Memory B cell (primary cell): Measurements from ENCODE around the gene ZBTB2.

Source experiments
- ATAC-seq: fragments of 150-1000 bp; cut with Tn5 transposase; 2 replicates; pipeline ENCODE4 v1.10.0; 2021; ENCODE audit warnings: low read depth, mild to moderate bottlenecking, moderate library complexity
- DNase-seq, 2 donors: peaks; one replicate each; pipeline ENCODE4 v3.0.0; 2022; ENCODE audit warnings: low spot score in 2 of 2
- H3K27ac Mint-ChIP-seq: one replicate; pipeline ENCODE4 v1.8.0; 2022; ENCODE audit warnings: mild to moderate bottlenecking, moderate library complexity, mixed read lengths
- H3K27me3 Mint-ChIP-seq: one replicate; pipeline ENCODE4 v1.8.0; 2022; ENCODE audit warnings: mixed read lengths
- H3K36me3 Mint-ChIP-seq: one replicate; pipeline ENCODE4 v1.8.0; 2022; ENCODE audit warnings: mild to moderate bottlenecking, mixed read lengths
- H3K4me1 Mint-ChIP-seq: one replicate; pipeline ENCODE4 v1.8.0; 2022; ENCODE audit warnings: mixed read lengths
- H3K4me3 Mint-ChIP-seq: one replicate; pipeline ENCODE4 v1.8.0; 2022; ENCODE audit warnings: mild to moderate bottlenecking, moderate library complexity, mixed read lengths
- H3K9me3 Mint-ChIP-seq: one replicate; pipeline ENCODE4 v1.8.0; 2022; ENCODE audit warnings: mixed read lengths

Gene ZBTB2, protein sequence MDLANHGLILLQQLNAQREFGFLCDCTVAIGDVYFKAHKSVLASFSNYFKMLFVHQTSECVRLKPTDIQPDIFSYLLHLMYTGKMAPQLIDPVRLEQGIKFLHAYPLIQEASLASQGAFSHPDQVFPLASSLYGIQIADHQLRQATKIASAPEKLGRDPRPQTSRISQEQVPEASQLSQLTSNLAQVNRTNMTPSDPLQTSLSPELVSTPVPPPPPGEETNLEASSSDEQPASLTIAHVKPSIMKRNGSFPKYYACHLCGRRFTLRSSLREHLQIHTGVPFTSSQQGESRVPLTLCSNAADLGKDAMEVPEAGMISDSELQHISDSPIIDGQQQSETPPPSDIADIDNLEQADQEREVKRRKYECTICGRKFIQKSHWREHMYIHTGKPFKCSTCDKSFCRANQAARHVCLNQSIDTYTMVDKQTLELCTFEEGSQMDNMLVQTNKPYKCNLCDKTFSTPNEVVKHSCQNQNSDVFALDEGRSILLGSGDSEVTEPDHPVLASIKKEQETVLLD

DNA sequence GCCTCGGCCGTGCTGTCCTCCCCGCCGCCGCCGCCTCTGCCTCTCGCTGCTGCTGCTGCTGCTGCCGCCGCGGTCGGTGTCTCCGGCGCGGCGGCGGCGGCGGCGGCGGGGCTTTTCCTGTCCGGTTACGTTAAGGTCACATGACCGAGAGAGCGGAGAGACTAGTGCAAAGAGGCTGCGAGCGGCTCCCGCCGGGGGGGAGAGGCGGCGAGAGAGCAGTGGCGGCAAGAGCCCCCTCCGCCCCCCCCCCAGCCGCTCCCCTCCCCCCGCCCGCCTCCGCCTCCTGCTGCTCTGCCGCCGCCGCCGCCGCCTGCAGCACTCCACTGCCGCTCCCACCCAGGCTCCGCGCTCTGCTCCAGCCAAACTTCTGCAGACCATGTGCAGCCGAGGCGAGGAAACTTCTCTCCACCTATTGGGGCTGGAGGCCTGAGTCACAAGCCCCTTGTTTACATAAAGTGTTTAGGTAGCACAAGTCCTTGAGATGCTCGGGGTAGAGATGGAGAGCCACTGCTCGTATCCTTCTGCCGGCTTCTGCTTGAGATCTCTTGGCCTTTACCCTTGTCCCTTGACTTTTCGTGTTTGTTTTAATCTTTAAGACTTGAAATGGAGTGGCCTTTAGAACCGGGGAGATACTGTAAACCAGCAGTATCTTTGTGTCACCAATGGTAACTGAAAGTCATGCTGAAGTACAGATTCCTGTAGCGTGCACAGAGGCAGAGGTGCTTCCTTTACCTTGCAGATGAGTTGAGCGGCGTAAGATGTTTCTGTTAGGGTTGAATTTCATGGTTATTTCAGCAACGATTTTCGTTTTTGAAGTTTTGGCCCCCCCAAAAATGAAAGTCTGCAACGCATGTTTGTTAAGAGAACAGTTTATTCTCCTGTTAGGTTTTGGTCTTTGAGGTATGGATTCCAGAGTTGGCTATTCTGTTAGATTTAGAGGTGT, at the start of gene ZBTB2:
TSS of gene ZBTB2 (minus strand) at position 89 of the 943 bp plus-strand sequence. CDS start 17,922 bp downstream, outside the sequence.
- H3K9me3 Mint-ChIP-seq: no peaks in the 10 kb centered on the region
- DNase-seq (peak; percentile 48 to 71), ATAC-seq (peak; percentile 7)
- peak within 1 kb of the TSS; percentile 100 for H3K4me3 Mint-ChIP-seq
- H3K36me3 Mint-ChIP-seq: peaks cover 4% of the 10 kb centered on the region
- no peaks in the 10 kb centered on the region for H3K27me3 Mint-ChIP-seq
- peaks cover 36% of the 10 kb centered on the region for H3K4me1 Mint-ChIP-seq
- H3K27ac Mint-ChIP-seq: peak within 1 kb of the TSS; percentile 98

DNA sequence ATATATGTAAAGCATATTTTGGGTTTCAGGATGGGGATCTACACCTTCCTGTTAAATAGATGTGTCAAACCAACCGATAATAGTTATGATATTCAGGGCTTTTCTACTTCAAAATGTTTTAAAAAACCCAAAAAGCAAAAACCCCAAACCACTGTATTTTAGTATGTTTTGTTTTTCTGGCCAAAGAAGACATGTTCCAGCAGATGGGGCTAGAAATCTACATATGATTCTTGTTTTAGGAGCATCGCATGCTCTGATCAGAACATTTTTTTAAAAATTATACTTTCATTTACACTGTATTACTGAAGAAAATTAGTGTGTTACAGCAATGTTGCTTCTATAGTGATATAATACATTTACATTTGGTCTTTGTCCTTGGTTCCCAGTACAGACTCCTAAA, 49.6 kb upstream of the ZBTB2 start:
- Mint-ChIP-seq H3K4me3 (no peak overlapping the region), H3K27me3 (no peaks in the 10 kb centered on the region), H3K9me3 (no peaks in the 10 kb centered on the region), H3K4me1 (peaks cover 9% of the 10 kb centered on the region), H3K36me3 (peaks cover 9% of the 10 kb centered on the region), H3K27ac (no peak overlapping the region)
- DNase-seq: no peak
- no peak for ATAC-seq

DNA sequence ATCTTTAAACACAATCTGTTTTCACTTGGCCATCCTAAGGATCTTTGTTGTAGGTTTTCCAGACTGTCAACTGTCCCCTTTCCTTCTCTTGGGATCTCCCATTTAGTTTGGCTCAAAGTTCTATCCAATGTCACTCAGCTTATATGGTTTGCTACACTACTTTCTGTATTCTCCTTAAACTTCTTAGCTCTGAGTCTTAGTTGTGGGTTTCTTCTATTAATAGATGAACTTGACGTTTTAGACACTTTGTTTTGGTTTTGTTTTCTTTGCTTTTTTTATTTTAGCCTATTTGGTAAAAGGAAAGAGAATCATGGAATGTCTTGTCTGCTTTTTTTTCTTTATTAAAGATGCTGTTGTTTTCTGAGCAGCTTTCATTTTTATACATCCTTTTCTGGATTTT, 49.1 kb upstream of the ZBTB2 start:
- Mint-ChIP-seq H3K36me3 (peaks cover 9% of the 10 kb centered on the region), H3K9me3 (no peaks in the 10 kb centered on the region), H3K27ac (no peak overlapping the region), H3K4me1 (peaks cover 9% of the 10 kb centered on the region), H3K27me3 (no peaks in the 10 kb centered on the region), H3K4me3 (no peak overlapping the region)
- ATAC-seq (no peak), DNase-seq (no peak)

DNA sequence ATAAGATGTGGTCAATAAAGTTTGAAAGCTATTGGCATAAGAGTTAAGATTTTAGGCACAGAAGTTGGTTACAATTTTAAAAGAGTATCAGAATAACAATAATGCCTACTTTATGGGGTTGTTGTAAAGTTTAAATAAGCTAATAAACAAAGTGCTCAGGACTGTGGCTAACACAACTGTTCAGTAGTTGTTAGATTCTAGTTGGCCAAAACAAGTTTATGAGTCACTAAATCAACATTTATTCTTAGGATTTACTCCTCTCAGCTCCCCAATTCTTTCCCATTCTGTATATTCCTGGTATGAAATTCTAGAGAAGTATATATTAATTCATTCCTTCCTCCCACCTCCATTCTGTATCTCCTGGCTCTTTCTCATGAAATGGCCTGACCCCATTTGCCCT, 46.0 kb upstream of the ZBTB2 start:
- peaks cover 12% of the 10 kb centered on the region for H3K36me3 Mint-ChIP-seq
- peaks cover 9% of the 10 kb centered on the region for H3K4me1 Mint-ChIP-seq
- H3K4me3 Mint-ChIP-seq: no peak overlapping the region
- H3K9me3 Mint-ChIP-seq: no peaks in the 10 kb centered on the region
- H3K27me3 Mint-ChIP-seq: no peaks in the 10 kb centered on the region
- H3K27ac Mint-ChIP-seq: no peak overlapping the region
- ATAC-seq: no peak
- no peak for DNase-seq

DNA sequence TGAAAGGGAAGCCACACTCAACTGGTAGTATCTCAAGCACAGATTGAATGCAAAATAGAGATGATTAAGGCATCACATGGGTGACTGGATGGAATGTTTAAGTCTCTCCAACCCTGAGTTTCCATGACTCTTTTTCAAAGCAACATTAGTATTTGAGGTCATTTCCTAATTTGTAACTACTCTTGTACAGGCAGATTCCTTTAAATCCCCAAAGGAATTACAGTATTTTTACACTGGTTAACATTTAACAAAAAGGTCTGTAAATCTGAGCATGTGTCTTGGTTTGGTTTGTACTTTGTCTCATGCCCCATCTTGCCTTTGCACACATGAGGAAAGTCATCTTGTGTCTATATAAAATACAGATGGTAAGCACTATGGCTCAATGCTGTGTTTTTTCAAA, 45.4 kb upstream of the ZBTB2 start:
- ATAC-seq (no peak), DNase-seq (no peak)
- no peaks in the 10 kb centered on the region for H3K9me3 Mint-ChIP-seq
- H3K27ac Mint-ChIP-seq: no peak overlapping the region
- H3K4me3 Mint-ChIP-seq: no peak overlapping the region
- H3K4me1 Mint-ChIP-seq: peaks cover 8% of the 10 kb centered on the region
- peaks cover 12% of the 10 kb centered on the region for H3K36me3 Mint-ChIP-seq
- no peaks in the 10 kb centered on the region for H3K27me3 Mint-ChIP-seq

DNA sequence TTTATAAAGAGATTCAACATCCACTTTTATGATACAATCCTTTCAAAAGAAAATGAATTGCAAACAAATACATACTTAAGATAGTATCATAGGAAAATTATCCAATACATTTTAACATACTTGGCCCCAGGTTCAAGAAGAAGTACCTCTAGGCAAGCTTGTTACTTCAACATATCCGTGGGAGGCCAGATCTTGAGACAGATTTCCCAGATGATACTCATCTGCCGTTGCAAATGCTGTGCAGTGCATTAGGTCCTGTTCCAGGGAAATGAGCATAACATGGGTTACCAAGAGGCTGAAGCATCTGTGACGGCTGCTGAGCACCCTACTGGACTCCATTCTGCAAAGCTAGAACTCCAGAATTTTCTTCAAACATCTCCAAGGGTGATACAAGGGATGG, 44.9 kb upstream of the ZBTB2 start:
- DNase-seq (no peak), ATAC-seq (no peak)
- Mint-ChIP-seq H3K4me3 (no peak overlapping the region), H3K9me3 (no peaks in the 10 kb centered on the region), H3K36me3 (peaks cover 11% of the 10 kb centered on the region), H3K27ac (peak overlapping the region; percentile 38), H3K4me1 (peaks cover 7% of the 10 kb centered on the region), H3K27me3 (no peaks in the 10 kb centered on the region)

DNA sequence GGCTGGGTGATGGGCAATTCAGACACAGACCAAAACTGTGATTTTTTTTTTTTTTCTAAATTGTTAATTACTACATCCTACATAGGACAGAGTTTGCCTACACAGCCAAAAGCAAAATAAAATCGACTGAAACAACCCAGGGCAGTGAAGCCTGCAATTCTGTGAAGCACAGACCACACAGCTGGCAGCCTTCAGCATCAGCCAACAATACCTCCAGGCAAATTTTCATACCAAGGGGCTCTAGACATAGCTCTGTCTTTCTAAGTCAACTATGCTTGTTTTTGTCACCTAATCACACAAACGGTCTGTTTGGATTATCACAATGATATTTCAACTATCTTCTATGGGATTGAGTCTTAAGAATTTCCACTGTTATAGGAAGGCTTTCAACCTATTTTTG, 43.0 kb upstream of the ZBTB2 start:
- H3K4me1 Mint-ChIP-seq: peaks cover 4% of the 10 kb centered on the region
- H3K27ac Mint-ChIP-seq: no peak overlapping the region
- no peak overlapping the region for H3K4me3 Mint-ChIP-seq
- H3K27me3 Mint-ChIP-seq: no peaks in the 10 kb centered on the region
- H3K36me3 Mint-ChIP-seq: peaks cover 21% of the 10 kb centered on the region
- DNase-seq (no peak), ATAC-seq (no peak)
- H3K9me3 Mint-ChIP-seq: no peaks in the 10 kb centered on the region

DNA sequence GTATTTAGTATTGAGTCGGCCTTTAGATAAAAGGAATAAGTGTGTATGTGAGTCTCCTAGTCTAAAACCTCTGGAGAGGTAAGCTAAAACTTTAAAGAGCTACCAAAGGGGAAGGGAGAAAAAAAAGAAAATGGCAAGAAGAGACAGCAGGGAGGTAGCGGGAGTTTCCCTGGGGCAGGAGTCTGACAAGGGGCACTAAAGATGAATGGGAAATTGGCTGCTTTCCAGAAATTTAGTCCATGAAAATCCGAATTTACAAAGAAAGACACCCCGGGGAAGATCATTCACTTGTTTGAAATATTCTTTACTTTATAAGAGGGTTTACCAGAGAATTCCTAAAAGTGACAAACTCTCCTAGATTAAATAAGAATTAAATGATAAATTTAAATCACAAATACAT, 41.3 kb upstream of the ZBTB2 start:
- Mint-ChIP-seq H3K4me3 (no peak overlapping the region), H3K4me1 (no peaks in the 10 kb centered on the region), H3K27me3 (no peaks in the 10 kb centered on the region), H3K27ac (no peak overlapping the region), H3K9me3 (no peaks in the 10 kb centered on the region), H3K36me3 (peaks cover 25% of the 10 kb centered on the region)
- no peak for ATAC-seq
- DNase-seq: no peak

DNA sequence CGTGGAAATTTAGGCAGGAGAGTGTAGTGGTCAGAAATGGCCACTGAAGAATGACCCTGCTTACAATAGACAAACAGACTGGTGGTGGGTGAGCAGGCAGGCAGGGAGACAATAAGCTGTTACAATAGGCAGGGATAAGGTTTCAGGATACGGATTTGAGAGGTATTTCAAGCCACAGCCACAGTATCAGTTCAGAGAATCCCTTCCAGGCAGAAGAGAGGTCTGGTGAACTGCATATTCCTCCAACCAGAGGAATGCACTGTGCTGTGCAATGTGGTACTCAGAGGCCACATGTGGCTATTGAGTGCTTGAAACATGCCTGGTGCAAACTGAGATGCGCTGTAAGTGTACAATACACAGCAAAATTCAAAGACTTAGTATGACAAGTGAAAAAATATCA, 40.0 kb upstream of the ZBTB2 start:
- Mint-ChIP-seq H3K27ac (no peak overlapping the region), H3K27me3 (no peaks in the 10 kb centered on the region), H3K36me3 (peaks cover 26% of the 10 kb centered on the region), H3K4me3 (no peak overlapping the region), H3K4me1 (no peaks in the 10 kb centered on the region), H3K9me3 (no peaks in the 10 kb centered on the region)
- DNase-seq (no peak), ATAC-seq (no peak)

DNA sequence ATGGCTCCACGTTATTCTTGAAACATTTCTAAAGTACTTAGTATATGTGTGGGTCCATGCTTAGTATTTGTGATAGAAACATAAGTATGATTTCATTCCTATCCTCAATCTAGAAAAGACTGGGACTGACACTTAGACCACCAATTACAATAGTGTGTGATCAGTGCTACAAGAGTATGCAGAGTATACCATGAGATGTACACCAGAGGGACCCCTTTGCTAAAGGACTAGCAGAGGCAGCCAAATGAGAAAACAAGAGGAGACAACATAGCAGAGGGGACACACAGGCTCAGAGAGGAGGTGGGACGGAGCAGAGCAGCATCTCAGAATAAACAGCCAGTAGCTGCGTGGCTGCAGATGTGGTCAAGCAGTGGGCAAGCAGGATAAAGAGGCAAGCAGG, 39.5 kb upstream of the ZBTB2 start:
- no peak for ATAC-seq
- Mint-ChIP-seq H3K4me1 (no peaks in the 10 kb centered on the region), H3K9me3 (no peaks in the 10 kb centered on the region), H3K36me3 (peaks cover 24% of the 10 kb centered on the region), H3K27ac (no peak overlapping the region), H3K4me3 (no peak overlapping the region), H3K27me3 (no peaks in the 10 kb centered on the region)
- no peak for DNase-seq

DNA sequence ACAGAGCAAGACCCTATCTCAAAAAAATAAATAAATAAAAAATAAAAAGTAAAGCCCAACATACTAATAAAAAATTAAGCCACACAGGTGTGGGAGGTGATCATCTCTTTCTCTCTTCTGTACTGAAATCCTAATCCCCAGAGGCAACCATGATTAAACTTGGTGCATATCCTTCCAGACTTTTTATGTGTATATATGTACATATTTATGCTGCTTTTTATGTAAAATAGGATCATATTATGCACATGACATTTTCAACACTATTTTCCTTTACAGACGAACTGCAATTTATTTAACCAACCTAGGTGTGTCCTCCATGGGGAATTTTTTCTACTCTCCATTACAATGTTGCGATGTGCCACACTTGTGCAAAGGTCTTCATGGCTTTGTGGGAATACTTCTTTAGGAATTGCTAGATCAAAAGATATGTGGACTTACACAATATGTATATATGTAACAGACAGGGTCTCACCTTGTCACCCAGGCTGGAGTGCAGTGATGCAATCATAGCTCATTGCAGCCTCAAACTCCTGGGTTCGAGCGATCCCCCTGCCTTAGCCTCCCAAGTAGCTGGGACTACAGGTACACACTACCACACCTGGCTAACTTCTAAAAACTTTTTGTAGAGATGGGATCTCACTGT, 36.9 kb upstream of the ZBTB2 start:
- Mint-ChIP-seq H3K4me3 (no peak overlapping the region), H3K9me3 (no peaks in the 10 kb centered on the region), H3K4me1 (no peaks in the 10 kb centered on the region), H3K36me3 (peaks cover 28% of the 10 kb centered on the region), H3K27me3 (no peaks in the 10 kb centered on the region), H3K27ac (no peak overlapping the region)
- DNase-seq (no peak), ATAC-seq (no peak)

DNA sequence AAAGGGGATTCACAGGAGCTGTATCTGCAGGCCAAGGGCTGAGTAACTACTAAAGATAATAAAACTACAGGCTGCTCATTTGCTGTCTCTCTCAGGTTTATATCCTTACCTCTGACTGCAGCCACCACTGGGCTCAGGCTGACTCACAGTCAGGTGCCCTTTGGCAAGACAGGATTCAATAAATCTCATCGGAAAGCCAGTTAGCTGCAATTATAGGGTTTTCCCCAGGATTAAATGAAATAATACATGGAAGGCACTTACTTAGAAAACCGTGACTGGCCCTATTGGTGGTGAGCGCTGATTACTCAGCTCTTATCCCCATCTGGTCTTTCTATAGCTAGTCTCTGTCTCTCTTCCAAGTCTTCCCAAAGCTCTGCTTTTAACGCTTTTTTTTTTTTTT, 34.2 kb upstream of the ZBTB2 start:
- Mint-ChIP-seq H3K27ac (no peak overlapping the region), H3K4me3 (no peak overlapping the region), H3K36me3 (peaks cover 18% of the 10 kb centered on the region), H3K4me1 (no peaks in the 10 kb centered on the region), H3K27me3 (no peaks in the 10 kb centered on the region), H3K9me3 (no peaks in the 10 kb centered on the region)
- DNase-seq (no peak), ATAC-seq (no peak)

DNA sequence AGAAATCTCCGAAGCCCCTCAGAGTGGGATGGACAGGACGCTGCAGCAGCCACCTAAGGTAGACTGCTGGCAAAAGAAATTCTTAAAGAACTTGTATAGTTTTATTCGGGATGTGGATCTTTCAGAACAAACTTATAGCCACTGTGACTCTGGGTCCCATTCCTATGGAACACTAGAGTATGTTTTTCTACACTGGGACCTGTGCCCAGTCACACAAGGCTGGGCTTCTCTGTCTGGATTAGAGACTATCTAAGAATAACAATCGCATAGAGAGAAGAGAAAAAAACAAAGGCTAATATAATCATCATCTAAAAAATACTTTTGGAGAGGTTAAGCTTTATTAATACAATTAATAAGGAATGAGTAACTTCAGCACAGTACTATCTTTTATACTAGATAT, 31.6 kb upstream of the ZBTB2 start:
- Mint-ChIP-seq H3K27ac (no peak overlapping the region), H3K9me3 (no peaks in the 10 kb centered on the region), H3K27me3 (no peaks in the 10 kb centered on the region), H3K4me1 (no peaks in the 10 kb centered on the region), H3K36me3 (peaks cover 8% of the 10 kb centered on the region), H3K4me3 (no peak overlapping the region)
- DNase-seq: no peak
- ATAC-seq: no peak

DNA sequence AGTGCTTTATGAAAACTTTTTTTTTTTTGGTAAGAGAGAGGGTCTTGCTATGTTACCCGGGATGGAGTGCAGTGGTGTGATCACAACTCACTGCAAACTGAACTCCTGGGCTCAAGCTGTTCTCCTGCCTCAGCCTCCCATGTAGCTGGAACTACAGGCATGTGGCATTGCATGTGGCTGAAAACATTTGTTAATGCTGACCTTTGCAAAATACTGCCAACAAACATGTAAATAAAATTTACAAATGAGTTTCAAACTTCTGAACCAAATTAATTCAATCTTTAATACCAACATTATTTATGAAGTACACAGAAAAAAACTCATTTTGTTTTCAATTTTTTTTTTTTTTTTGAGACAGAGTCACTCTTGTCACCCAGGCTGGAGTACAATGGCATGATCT, 26.1 kb upstream of the ZBTB2 start:
- H3K36me3 Mint-ChIP-seq: peaks cover 27% of the 10 kb centered on the region
- no peak overlapping the region for H3K4me3 Mint-ChIP-seq
- H3K27me3 Mint-ChIP-seq: no peaks in the 10 kb centered on the region

More for the DNA sequence above, 26.1 kb upstream of the ZBTB2 start:
- ATAC-seq (no peak), DNase-seq (no peak)
- Mint-ChIP-seq H3K4me1 (peaks cover 4% of the 10 kb centered on the region), H3K27ac (no peak overlapping the region), H3K9me3 (peaks cover 3% of the 10 kb centered on the region)
